GM21723 (cell line): ENCODE results near the gene LHFPL2.

ENCODE experiments used
- ATAC-seq: cut with Tn5 transposase; IDR thresholded peaks from one replicate; pipeline ENCODE4 v1.9.1; 2021; ENCODE audit warnings: mild to moderate bottlenecking, moderate library complexity; ENCODE audit not compliant: unreplicated experiment

The LHFPL2 gene

GRCh38 chr5:78644741-78645300 is 3.8 kb downstream of the LHFPL2 start:
- no peak for ATAC-seq

GRCh38 chr5:78644129-78644528 is 4.4 kb downstream of the LHFPL2 start:
- no peak for ATAC-seq

DNA sequence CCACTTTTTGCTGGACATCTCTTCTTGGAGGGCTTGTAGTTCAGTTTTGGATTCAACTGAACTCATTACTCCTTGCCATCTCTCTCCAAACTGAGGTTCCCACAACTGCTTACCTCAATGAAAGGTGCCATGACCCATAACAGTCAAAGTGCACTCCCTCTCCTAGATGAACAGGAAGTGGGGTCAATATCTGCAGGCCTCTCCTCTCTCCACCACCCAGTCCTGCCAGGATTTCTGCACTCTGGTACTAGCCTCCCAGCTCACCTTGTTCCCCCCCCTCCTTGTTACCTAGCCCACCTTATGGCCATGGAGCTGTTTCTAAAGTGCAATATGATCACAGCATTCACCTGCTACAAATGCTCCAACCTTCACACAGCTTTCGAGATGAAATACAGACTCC is 5.9 kb downstream of the LHFPL2 start:
- ATAC-seq = no peak

GRCh38 chr5:78640662-78641474 is 7.7 kb downstream of the LHFPL2 start:
- no peak for ATAC-seq

GRCh38 chr5:78639791-78640190 is 8.8 kb downstream of the LHFPL2 start:
- no peak for ATAC-seq

DNA sequence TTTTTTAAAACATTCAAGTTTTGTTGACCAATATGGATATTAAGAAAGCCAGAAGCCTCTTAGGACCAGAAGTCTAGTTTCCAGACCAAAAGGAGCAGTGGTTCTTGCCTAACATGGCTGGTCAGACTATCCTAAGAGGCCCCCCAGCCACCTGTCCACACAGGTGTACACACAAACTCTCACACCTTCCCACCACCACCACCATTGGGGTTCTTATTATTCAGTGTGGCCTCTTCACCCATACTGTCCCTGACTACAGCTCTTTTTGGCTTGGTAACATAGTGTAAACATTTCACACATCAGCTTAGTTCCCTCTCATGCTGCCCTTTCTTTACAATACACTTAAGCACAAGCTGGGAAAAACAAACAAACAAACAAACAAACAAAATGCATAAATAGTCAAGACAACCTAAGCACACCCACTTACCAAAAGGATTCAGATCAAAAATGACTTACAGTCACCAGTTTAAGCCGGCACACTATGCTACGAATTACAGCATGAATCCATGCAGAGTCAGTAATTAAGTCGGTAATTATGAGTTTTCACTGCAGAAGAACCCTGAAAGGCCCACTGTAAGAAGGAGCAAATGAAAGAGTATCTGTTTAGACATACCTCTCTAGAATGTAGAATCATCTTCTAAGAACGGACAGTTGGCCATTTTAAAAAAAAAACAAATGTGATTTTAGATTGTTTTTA is 9.5 kb downstream of the LHFPL2 start:
- ATAC-seq = no peak

- ATAC-seq = no peak
Observed at GRCh38 chr5:78638423-78638822, 10.1 kb downstream of the LHFPL2 start.

DNA sequence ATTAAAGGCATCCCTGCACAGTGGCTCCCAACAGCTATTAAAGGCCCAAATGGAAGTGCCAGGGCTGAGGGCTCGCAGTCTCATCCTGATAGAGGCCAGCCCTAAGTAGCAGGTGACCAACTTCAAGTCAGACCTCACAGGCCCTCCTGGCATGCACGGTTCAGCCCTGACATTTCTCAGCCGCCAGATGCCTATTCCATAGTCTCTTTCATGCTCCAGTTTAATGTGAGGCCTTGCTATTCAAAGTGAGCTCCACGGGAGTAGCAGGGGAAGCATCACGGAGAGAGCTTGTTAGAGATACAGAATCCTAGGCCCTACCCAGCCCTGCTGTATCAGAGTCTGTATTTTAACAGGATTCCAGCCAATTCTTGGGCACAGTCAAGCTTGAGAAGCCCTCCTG is 11.1 kb downstream of the LHFPL2 start:
- no peak for ATAC-seq

GRCh38 chr5:78636682-78637081 is 11.9 kb downstream of the LHFPL2 start:
- no peak for ATAC-seq

DNA sequence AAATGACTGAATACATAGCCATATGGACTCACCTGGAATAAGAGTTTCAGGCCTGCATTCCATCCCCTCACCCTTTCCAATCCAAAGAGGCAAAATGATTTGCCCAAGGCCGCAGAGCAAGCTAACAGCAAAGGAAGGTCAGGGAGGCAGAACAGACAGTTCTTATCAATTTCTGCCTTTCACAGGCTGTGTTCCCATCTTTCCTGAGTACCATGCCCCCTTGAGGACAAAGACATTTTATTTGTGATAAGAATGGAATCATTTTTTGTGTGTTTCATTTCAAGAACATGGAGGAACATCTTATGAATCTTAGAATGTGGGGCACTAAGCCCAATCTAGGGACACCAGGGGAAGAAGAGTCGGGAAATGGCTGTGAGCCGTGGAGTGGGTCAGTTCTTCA is 13.9 kb downstream of the LHFPL2 start:
- no peak for ATAC-seq

GRCh38 chr5:78634229-78634628 is 14.3 kb downstream of the LHFPL2 start:
- ATAC-seq = no peak

GRCh38 chr5:78633700-78634099 is 14.9 kb downstream of the LHFPL2 start:
- ATAC-seq = no peak

DNA sequence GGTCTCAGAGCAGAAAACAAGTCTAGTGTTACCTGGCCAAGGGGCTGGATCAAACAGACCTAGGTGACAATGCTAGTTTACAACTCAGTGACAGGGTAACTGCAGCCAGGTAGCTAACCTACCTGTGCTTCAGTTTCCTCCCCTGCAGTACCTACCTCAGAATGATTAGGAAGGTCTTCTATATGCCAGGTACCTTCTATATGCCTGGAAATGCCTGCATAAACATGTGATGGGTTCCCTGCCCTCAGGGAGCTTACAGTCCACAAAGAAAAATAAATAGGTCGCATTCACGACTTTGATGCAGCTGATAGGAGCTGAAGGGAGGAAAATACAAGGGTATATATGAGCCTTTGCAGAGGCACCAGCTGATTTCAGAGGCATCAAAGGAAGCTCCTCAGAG is 16.1 kb downstream of the LHFPL2 start:
- no peak for ATAC-seq

- no peak for ATAC-seq
Observed at GRCh38 chr5:78631931-78632330, 16.6 kb downstream of the LHFPL2 start.

DNA sequence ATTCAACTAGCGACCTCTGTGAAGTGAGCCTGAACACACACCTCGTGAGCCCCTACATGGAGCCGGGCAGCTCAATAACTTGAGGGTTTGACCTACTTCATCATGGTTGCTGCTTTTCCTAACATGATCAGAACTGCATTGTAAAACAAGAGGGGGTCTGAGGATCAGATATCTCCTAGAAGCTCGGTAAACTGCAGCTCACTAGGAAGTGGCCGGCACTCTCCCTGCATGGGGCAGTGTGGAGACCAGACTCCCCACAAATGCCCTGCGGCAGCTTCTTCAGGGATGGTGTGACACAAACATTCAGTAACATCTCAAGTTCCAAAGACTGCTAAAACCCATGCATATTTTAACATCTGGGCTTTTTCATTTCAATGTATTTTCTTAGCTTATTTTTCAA is 18.5 kb downstream of the LHFPL2 start:
- ATAC-seq = no peak

- ATAC-seq = no peak
Observed at GRCh38 chr5:78629624-78630023, 18.9 kb downstream of the LHFPL2 start.

DNA sequence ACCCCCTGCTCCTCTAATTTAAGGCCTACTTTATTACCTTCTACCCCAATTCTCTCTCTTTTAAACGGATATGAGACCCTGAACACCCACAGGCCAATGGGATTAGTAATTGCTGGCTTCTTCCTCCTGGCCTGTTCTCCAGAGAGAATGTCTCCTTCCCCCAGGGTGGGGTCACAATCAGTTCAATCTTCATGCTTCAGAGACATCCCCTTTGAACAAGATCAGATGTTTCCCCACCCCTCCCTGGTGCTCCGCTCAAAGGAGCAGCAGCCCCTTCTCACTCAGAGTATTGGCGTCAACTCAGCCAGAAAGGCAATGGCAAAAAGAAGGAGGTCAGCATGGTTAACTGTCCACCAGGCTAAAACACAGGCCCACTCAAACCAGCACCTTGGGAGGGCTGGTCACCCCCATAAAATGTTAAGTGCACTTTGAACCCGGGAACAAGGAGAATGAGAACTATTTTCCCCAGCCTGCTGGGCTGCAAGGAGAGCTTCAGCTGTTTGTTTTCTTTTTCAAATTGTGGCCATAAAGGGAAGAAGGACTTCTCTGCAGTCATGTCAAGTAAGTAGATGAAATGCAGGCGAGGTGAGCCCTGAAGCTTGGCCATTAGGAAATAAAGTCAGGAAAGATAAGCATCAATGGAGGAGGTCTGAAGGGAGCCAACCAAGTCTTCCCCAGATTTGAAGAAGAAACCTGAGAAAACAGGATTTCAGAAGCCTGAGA is 20.1 kb downstream of the LHFPL2 start:
- no peak for ATAC-seq

DNA sequence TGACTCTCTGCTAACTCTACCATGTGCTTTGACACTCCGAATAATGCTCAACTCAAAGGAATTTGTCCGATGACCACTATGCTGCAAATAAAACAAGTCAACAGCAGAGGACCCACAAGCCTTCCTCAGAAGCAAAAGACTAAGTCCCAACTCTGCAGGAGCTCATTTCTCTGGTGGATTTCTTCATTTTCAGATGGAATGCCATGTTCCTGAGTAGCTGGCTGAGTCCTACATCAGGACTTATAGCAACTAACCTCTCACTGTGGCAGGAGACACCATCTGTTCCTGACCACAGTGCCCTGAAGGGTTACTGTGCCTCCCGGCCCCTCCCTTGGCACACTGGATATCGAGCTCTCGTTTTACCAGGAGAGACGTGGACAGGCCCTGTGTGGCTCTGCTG is 20.8 kb downstream of the LHFPL2 start:
- no peak for ATAC-seq

DNA sequence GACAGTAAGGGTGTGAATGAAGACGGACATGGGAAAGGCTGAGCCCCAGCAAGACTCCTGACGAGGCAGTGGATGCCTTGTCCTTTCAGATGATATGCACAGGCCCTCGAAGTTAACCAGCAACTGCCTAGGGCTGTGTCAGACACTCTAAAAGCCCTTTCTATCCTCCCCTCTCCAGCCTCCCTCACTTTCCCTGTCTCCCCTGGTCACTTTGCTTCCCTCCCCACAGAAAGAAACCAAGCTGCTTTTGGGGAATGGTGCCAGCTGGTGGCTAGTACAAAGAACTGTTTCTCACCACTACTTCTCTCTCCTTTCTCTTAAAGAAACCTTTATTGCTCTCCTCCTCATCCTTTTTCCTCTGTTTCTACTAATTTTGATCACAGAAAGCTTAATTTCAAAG is 21.4 kb downstream of the LHFPL2 start:
- ATAC-seq = no peak

GRCh38 chr5:78626009-78626571 is 22.5 kb downstream of the LHFPL2 start:
- ATAC-seq = no peak

- ATAC-seq = no peak
Observed at GRCh38 chr5:78624992-78625391, 23.6 kb downstream of the LHFPL2 start.
